ENCODE measurements around the gene LYZL1. TPM values are rescaled to one million over a fixed set of nuclear protein-coding genes. Genes with fewer than 3 reads are reported as not detected.
"Not testable (repeated sequence)": the region's sequence is repeated elsewhere in the genome, so short reads cannot be mapped to it uniquely, and the experiment has no call there.

Gene LYZL1
- total RNA-seq (ENCODE audit: unreplicated experiment) = not detected
- long read RNA-seq = 0 reads

DNA sequence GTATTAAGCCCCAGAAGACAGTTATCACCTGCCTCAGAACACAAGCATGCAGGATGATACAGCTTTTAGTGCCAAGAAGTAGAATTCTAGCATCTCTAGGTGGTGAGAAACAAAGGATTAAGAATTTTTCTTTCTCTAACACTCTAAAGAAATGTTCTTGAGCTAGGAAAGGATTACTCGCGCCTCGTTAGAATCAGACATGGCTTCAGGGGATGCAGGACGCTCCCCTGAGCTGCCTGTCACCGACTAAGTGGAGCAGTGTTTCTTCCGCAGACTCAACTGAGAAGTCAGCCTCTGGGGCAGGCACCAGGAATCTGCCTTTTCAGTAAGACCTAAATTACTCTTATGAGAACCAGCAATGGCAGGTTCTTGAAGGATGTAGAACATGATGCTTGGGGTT is at the start of gene LYZL1:
Gene LYZL1, plus strand, starts transcription at position 165 of the 400 bp plus-strand sequence. CDS start 2,798 bp downstream, outside the sequence.
- H3K9me3 Mint-ChIP-seq (ENCODE audit: unreplicated experiment); H3K4me3 Mint-ChIP-seq (ENCODE audit: unreplicated experiment); H3K27me3 Mint-ChIP-seq (ENCODE audit: unreplicated experiment); DNase-seq (ENCODE audit: low spot score); H3K36me3 Mint-ChIP-seq (ENCODE audit: low read depth, unreplicated experiment); H3K27ac Mint-ChIP-seq (ENCODE audit: unreplicated experiment); H3K4me1 Mint-ChIP-seq (ENCODE audit: unreplicated experiment): not testable (repeated sequence)

DNA sequence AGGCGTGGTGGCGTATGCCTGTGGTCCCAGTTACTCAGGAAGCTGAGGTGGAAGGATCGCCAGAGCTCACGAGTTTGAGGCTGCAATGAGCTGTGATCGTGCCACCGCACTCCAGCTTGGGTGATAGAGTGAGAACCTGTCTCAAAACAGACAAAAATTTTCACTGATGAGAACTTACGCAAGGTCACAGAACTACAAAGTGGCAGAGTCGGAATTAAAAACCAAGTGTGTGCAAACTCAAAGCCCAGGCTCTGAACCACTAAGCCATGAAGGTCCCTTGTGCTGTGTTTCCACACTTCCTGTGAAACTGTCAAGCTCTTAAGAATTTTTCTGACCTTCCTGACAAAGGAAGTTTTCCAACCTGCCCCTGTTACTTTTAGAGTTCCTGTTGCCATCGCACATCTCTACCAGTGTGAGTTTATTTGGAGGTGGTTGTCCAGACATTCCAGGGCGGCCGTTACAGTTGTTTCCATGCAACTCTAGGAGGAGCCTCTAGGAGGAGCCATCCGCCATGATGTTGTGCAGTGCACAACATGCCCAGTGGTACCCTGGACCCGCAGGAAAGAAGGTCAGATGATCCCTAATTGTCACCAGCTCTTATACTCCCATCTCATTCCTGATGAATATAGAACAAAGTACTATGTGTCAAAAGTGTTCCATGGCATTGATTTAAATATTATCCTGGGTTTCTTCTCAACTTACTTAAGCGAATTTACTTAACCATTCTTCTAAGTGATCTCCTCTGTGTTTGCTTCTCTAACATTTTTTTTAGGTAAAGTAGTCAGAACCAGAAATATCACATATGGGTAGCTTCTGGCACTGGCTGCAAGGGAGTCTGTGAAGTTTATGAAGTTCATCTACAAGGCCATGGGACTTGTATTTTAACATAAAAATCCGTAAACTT is 49.0 kb upstream of the LYZL1 start:
- H3K27ac Mint-ChIP-seq (ENCODE audit: unreplicated experiment) = no peak overlapping the region
- peaks cover 18% of the 10 kb centered on the region for H3K4me1 Mint-ChIP-seq (ENCODE audit: unreplicated experiment)
- H3K36me3 Mint-ChIP-seq (ENCODE audit: low read depth, unreplicated experiment) = no peaks in the 10 kb centered on the region
- H3K9me3 Mint-ChIP-seq (ENCODE audit: unreplicated experiment) = no peaks in the 10 kb centered on the region
- H3K4me3 Mint-ChIP-seq (ENCODE audit: unreplicated experiment) = no peak overlapping the region
- peak; percentile 56 for DNase-seq (ENCODE audit: low spot score)
- H3K27me3 Mint-ChIP-seq (ENCODE audit: unreplicated experiment) = no peaks in the 10 kb centered on the region
- TF ChIP-seq, protein P1, sequence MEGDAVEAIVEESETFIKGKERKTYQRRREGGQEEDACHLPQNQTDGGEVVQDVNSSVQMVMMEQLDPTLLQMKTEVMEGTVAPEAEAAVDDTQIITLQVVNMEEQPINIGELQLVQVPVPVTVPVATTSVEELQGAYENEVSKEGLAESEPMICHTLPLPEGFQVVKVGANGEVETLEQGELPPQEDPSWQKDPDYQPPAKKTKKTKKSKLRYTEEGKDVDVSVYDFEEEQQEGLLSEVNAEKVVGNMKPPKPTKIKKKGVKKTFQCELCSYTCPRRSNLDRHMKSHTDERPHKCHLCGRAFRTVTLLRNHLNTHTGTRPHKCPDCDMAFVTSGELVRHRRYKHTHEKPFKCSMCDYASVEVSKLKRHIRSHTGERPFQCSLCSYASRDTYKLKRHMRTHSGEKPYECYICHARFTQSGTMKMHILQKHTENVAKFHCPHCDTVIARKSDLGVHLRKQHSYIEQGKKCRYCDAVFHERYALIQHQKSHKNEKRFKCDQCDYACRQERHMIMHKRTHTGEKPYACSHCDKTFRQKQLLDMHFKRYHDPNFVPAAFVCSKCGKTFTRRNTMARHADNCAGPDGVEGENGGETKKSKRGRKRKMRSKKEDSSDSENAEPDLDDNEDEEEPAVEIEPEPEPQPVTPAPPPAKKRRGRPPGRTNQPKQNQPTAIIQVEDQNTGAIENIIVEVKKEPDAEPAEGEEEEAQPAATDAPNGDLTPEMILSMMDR (IDR thresholded peaks at IDR 0.05; ENCODE audit: unreplicated experiment) = peak; percentile 63

DNA sequence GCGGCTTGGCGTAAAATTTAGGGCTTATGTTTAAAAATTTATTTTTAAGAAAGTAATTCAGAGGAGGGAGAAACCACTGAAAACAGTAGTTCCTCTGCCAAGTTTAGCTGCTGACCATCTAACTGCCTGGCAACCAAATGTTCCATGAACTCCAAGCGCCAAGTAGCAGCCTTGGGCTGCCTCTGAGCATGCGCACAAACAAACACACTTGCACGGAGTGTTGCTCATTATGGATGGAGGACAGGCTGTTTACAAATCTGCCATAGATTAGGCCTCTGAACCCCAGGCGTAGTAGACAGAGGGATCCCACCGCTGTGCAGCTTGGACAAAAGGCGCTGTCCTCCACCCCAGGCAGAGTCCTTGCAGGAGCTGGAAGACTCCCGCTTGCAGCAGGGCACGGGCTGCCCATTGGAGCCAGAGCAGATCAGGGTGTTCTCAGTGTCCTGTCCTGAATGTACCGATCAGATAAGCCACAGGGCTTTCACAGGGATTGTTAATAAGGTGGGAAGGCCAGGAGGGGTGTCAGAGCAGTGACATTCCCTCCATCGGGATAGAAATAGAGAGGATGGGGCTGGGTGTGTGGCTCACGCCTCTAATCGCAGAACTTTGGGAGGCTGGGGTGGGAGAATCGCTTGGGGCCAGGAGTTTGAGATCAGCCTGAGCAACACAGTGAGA is 47.7 kb upstream of the LYZL1 start:
- H3K4me1 Mint-ChIP-seq (ENCODE audit: unreplicated experiment) = peaks cover 18% of the 10 kb centered on the region
- no peak overlapping the region for H3K27ac Mint-ChIP-seq (ENCODE audit: unreplicated experiment)
- DNase-seq (ENCODE audit: low spot score) = no peak

GRCh38 chr10:29241925-29242324 is 46.9 kb upstream of the LYZL1 start:
- peaks cover 18% of the 10 kb centered on the region for H3K4me1 Mint-ChIP-seq (ENCODE audit: unreplicated experiment)
- no peaks in the 10 kb centered on the region for H3K27me3 Mint-ChIP-seq (ENCODE audit: unreplicated experiment)
- no peaks in the 10 kb centered on the region for H3K9me3 Mint-ChIP-seq (ENCODE audit: unreplicated experiment)
- no peak for DNase-seq (ENCODE audit: low spot score)
- no peak overlapping the region for H3K4me3 Mint-ChIP-seq (ENCODE audit: unreplicated experiment)
- no peak overlapping the region for H3K27ac Mint-ChIP-seq (ENCODE audit: unreplicated experiment)
- TF ChIP-seq, protein P1 (IDR thresholded peaks at IDR 0.05; ENCODE audit: unreplicated experiment) = no peak
- H3K36me3 Mint-ChIP-seq (ENCODE audit: low read depth, unreplicated experiment) = no peaks in the 10 kb centered on the region

More for the DNA sequence above, 47.7 kb upstream of the LYZL1 start:
- no peaks in the 10 kb centered on the region for H3K36me3 Mint-ChIP-seq (ENCODE audit: low read depth, unreplicated experiment)
- H3K27me3 Mint-ChIP-seq (ENCODE audit: unreplicated experiment) = no peaks in the 10 kb centered on the region
- H3K4me3 Mint-ChIP-seq (ENCODE audit: unreplicated experiment) = no peak overlapping the region
- H3K9me3 Mint-ChIP-seq (ENCODE audit: unreplicated experiment) = no peaks in the 10 kb centered on the region
- TF ChIP-seq, protein P1 (IDR thresholded peaks at IDR 0.05; ENCODE audit: unreplicated experiment) = no peak

DNA sequence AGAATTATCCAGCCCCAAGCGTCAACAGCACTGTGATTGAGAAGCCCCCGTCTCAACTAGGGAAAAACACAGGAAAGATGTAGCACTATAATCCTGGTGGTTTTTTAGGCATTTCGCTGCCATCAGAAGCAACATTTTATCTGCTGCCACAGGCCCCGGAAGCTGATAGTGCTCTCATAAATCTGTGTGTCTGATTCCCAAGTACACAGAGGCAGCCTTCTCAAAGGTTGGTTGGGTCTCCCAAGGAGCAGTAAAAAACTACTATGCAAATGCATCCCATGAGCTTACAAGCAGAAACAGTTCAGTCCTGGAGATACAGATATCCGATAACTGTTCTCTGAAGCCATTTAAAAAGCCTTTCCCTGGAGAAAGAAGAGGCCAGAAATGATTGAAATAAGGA is 45.8 kb upstream of the LYZL1 start:
- no peaks in the 10 kb centered on the region for H3K36me3 Mint-ChIP-seq (ENCODE audit: low read depth, unreplicated experiment)
- H3K4me3 Mint-ChIP-seq (ENCODE audit: unreplicated experiment) = no peak overlapping the region
- DNase-seq (ENCODE audit: low spot score) = no peak
- no peak overlapping the region for H3K27ac Mint-ChIP-seq (ENCODE audit: unreplicated experiment)
- no peaks in the 10 kb centered on the region for H3K27me3 Mint-ChIP-seq (ENCODE audit: unreplicated experiment)
- TF ChIP-seq, protein P1 (IDR thresholded peaks at IDR 0.05; ENCODE audit: unreplicated experiment) = no peak
- peaks cover 18% of the 10 kb centered on the region for H3K4me1 Mint-ChIP-seq (ENCODE audit: unreplicated experiment)
- no peaks in the 10 kb centered on the region for H3K9me3 Mint-ChIP-seq (ENCODE audit: unreplicated experiment)
